NCI-H345 treated with DMSO at 0.1 percent for 48 hours (cell line): Measurements from ENCODE around the gene QPCT.
A peak's percentile ranks its signal among the peaks of the same experiment; 100 is the strongest.
"Not testable (repeated sequence)": the region's sequence is repeated elsewhere in the genome, so short reads cannot be mapped to it uniquely, and the experiment has no call there.

Experiments used
- DNase-seq: peaks from one replicate; lab custom pipeline; 2025; ENCODE audit not compliant: unreplicated experiment; lab: John Stamatoyannopoulos, UW

QPCT gene

DNA sequence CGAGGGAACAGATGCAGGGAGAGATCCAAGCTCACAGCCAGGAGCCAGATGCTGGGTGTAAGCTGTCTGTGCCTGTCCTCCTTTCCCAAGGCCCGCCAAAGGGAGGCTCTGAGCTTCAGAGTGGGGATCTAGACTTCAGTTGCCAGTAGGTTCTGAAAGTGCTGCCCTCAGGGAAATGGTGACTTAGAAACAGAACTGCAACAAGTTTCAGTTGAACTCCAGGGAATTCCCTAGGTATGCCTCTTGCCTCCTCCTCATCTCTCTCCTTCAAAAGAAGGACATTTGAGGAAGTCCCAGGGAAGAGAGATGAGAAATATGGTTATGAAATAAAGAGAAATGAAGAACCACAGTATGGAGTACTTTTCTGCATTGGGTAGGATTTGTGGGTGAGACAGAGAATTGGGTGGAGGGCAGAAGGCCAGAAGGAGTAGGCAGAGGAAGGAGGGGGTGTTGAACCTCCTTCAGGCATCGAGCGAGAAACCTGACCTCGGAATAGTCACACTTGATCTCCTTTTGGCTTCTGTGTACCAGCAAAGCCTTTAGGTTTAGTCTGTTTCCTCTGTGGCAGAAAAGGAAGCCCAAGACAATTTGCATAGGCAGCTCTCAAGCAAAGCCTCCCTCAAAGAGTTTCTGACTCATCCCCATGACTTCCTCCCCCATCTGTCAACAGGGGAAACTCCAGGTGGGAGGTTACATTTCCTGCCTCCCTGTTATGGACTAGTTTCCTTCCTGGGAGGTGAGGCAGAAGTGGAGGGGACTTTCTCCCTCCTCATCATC, 45.7 kb downstream of the QPCT start:
- no peak for DNase-seq

DNA sequence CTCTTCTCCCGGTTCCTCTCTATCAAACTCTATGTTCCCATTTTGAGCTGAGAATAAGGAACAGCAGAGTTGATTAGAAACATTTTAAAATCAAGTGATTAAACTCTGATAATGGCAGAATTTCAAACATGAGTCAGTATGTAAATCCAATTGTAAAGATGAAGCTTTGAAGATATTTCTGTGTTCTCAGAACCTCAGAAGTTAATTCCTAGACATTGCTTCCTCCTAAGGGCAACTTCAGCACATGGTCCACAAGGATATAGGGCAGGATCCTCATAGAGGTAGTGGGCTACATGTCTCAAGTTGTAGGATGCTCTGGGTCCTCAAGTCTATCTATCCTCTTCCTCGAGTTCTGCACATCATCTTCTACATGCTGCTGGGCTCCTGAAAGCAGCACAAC, 46.3 kb downstream of the QPCT start:
- DNase-seq = no peak

DNA sequence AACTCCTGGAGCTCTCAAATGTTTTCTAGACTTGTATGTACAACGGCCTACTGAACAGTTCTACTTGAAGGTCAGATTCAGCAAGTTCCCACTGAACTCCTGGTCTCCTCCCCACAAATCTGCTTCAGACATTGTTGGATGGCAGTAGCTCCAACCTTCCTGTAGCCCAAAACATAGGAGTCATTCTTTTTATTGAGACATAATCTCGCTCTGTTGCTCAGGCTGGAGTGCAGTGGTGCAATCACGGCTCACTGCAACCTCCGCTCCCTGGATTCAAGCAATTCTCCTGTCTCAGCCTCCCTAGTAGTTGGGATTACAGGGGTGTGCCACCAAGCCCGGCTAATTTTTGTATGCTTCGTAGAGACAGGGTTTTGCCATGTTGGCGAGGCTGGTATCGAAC, 47.3 kb downstream of the QPCT start:
- no peak for DNase-seq

DNA sequence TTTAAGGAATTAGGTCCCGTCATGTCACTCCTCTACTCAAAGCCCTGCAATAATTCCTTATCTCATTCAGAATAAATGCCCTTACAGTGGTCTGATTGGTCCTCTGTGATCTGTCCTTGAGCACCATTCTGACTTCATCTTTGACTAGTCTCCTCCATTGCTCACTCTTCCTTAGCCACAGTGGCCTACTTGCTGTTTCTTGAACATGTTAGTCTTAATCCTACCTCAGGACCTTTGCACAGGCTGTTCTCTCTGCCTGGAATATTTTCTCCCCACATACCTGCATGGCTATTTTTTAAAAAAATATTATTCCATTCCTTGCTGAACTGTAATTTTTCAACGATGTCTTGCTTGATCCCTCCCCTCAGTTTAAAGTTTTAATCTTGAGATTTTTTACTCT, 48.0 kb downstream of the QPCT start:
- no peak for DNase-seq

DNA sequence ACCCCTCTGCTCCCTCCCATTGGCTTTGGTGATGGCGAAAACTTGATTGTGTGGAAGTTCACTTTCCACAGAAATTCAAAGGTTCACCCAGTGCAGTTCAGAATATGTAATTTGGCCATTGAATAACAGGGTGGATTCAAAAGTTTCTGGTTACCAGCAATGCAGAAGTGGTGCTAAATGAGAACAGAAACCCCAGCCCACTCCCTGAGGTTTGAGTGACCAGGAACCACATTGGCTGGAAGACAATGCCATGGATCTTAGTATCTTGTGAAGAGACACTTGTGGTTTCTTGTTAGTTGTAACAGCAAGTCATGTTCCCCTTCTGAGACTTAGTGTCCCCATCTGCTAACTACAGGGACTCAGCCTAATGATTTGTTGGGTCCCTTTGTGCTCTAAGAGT, 49.8 kb downstream of the QPCT start:
- DNase-seq = no peak

DNA sequence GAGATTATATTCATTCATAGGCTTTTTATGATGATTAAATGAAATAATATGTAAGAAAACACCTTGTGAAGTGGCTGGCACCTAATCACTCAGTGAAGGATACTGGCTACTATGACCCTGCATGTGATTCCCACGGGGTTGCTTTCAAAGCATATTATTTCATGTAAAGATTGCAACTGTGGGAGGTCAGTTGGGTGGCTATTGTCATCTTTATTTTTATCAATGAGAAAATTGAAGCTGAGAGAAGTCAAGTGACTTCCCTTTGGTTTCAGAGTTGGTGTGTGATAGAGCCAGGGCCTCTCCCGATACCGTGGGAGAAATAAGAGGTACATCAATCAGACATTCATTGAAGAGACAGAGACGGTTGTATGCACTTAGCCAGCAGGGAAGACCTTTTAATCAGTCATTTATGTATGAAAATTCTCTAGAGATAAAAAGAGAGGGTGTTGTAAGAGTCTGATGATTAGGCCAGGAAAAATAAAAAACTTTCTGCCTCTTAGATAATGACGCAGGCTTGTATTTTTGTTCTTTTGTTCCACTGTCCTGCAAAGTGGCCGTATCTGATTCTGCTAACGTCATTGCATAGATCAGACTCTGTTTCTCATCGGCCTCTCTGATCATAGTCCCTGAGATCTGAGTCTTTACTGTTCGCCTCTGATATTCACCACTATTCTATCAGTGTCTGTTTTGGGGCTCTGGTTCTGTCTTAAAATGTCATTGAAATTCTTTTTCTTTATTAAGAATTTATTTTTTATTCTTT, 50.5 kb downstream of the QPCT start:
- DNase-seq = no peak

DNA sequence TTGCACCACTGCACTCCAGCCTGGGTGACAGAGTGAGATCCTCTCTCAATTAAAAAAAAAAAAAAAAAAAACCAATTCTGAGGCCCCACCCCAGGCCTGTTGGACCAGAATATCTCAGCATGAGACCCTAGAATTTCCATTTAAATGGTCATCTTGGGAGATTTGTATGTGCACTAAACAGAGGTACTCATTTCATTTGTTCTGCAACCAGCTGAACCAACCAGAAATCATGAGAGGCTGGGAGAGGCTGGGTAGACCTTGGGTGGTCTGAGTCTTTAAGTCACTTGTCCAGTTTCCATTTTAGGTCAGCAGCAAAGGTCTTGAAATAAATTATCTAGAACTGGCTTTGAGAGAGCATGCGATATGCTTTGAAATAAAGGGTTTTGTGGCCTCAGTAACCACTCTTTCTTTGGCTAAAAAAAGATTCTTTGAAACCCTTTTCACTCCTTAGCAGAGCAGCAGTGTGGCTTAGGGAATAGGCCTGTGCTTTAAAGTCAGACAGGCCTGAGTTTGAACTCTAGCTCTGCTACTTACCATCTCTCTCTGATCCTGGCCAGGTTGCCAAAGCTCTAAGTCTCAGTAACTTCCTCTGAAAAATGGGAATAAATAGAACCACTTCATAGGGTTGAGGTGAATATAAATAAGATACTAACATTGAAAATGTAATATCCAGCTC, 52.6 kb downstream of the QPCT start:
- no peak for DNase-seq

DNA sequence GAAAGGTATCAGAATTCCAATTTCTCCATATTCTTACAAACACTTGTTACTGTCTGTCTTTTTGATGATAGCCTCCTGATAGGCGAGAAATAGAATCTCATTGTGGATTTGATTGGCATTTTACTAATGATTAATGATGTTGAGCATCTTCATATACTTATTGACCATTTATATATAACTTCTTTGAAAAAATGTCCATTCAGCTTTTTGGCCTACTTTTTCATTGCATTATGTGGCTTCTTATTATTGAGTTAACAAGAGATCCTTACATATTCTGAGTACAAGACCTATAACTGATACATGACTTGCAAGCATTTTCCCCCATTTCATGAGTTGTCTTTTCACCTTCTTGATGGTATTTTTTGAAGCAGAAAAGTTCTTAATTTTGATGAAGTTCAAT, 54.6 kb downstream of the QPCT start:
- DNase-seq = no peak

DNA sequence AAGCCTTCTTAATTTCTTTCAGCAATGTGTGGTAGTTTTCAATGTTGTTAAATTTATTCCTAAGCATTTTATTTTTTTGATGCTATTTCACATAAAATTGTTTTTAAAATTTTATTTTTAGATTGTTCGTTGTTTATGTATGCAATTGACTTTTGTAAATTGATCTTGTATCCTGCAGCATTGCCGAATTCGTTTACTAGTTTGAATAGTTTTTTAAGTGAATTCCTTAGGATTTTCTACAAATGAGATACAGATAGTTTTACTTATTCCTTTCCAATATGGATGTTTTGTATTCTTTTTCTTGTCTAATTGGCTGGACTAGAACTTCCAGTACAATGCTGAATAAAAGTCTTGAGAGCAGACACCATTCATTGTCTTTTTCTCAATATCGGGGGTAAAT, 55.6 kb downstream of the QPCT start:
- DNase-seq = no peak

DNA sequence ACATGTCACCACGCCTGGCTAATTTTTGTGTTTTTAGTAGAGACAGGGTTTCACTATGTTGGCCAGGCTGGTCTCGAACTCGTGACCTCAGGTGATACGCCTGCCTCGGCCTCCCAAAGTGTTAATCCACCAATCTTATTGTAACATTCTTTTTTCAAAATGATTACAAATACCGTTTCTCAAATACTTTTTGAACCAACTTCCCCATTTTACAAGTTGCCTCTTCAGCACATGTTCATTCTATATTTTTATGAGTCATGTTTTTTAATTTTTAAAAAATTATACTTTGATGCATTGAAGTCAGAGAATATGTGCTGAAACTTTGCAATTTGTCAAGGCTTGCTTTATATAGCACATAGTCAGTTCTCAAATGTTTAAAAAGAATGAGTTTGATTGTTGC, 58.2 kb downstream of the QPCT start:
- no peak for DNase-seq

DNA sequence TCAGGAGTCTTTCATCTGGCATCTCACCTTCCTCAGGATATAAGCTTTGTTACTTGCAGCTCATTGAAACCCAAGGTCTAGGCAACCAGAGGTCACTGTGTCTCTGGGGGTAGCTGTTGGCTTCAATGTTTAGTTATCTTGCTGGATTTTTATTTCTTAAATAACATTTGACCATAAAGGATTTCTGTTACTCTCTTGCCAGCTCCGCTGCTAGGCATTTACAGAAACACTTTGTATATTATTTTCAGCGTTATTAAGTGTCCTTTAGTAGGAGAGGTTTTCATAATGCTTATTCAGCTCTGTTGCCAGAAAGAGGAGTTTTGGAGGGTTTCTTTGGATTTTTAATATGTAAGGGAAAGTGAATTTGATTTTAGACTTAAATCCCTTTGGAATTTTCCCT, 61.4 kb downstream of the QPCT start:
- no peak for DNase-seq

DNA sequence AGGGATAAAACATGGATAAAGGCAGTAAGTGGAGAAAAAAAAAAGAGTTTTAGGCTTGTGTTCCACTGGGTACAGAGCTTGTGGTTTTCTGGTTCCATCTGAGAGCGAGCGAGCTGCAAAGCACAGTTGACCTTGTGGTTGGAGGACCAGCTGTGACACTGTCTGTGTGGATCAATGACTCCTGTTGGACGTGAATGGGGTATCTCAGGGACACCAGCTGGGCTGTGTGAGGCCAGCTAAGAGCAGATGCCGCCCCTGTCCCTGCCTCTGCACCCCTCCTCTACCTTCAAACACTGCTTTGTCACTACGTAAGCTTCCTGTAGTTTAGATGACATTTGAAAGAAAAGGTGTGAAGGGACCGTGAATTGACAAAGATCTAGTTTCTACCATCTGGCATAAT, 67.8 kb downstream of the QPCT start:
- no peak for DNase-seq

DNA sequence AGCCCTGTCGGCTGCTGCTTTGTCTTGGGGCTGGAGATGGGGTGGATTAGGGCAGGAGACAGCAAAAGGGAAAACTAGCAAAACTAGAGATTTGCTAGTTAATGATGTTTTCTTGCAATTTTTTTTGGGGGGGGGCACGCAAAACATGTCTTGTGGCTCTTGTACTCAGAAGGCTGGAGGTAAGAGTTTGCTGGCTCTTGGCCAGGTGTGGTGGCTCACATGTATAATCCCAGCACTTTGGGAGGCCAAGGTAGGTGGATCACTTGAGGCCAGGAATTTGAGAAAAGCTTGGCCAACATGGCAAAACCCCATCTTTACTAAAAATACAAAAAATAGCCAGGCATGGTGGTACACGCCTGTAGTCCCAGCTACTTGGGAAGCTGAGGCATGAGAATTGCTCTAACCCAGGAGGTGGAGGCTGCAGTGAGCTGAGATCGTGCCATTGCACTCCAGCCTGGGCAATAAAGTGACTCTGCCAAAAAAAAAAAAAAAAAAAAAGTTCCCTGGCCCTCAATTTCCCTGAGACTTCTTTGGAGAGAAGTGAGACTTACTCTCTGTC, 69.6 kb downstream of the QPCT start:
- not testable (repeated sequence) for DNase-seq

DNA sequence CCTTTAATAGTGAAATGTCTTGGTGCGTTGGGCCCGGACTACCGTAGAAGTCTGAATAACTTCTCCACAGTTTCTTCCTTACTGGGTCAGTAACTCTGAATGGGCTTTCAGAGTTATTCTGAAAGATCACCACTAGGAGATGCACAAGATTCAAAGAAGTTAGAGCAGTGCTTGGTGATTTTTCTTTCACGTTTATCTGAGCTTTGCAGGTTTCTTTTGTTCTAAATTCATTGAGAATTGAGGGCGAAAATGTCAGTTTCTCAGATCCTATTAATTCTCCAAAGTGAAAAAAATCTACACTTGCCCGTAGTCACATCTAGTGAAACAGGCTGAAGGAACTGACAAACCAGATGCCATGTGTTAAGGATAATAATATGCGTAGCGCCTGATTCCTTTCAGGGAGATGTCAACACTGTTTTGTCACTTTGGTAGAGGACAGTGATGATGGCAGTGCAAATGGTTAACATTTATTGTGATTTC, 70.1 kb downstream of the QPCT start:
- peak; percentile 47 for DNase-seq

DNA sequence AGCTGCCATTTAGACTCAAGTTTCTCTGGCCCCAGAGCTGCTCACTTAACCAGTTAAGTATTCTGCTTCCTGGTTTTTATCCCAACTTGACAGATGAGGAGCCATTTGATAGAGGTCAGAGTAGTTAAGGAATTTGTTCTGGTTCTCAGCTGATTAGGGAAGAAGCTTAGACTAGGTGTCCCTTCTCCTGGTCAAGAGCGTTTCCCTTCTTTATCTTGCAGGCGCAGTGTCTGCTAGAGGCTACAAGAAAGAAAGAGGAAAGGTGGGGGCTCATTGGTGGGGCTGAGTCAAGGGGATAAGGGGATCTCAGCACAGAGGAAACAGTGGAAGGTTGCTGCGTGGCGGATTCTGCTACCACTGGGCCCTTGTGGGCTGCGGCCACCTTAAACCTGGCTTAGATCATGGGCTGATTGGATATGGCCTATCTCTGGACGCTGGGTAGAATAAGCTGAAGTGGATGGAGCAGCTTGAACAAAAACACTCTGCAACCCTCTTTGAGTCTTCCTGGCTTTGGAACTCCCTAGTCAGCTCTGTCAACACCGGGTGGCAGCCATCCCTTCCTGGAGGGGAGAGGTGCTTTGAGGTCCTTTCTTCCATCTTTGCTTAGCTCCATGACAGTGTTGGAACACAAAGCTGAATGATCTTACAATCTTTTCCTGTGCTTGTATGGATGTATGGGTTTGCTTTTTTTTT, 70.8 kb downstream of the QPCT start:
- DNase-seq = no peak

DNA sequence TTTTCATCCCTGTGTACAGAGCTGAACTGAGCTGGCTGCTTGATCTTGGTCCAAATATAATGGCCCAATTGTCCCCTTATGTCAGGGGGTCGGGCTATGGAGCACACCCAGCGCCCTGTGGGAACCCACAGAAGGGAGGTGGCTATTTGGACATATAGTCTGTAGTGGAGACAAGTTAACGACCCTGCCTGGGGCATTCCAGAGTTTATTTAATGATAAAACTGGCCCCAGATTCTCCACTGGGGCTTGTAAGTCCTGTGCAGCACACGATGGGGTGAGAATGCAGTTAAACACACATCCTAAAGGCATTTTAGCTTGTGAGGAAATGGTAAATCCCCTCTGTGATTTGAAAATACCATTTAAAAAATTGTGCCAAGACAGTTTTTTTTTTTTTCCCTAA, 72.9 kb downstream of the QPCT start:
- no peak for DNase-seq

DNA sequence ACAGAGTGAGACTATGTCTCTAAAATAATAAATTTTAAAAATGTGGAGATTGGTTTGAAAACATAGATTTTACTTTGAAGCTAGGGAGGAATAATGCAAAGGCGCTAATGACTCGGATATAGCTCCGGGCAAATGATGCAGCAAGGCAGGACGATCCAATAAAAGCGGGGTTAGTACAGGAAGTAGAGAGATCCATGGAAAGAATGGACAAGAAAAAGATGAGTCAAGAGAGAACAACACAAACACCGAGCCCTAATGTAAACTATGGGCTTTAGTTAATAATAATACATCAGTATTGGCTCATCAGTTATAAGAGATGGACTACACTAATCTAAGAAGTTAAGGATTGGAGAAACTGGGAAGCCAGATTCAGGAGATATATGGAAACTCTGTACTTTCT, 74.5 kb downstream of the QPCT start:
- DNase-seq = no peak

DNA sequence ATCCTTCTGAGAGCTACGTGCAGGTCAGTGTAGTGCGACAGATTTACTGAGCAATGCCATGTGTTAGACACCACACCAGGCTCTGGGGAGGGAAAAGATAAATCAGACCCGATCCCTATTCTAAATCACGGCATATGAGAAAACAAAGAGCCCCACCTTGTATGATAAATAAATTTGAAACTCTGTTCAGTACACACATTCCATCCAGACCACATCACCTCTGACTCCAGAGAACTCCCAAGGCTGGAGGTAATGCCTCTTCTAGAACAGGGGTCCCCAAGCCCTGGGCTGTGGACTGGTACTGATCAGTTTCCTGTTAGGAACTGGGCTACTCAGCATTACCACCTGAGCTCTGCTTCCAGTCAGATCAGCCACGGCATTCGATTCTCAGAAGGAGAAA, 77.3 kb downstream of the QPCT start:
- DNase-seq = no peak

DNA sequence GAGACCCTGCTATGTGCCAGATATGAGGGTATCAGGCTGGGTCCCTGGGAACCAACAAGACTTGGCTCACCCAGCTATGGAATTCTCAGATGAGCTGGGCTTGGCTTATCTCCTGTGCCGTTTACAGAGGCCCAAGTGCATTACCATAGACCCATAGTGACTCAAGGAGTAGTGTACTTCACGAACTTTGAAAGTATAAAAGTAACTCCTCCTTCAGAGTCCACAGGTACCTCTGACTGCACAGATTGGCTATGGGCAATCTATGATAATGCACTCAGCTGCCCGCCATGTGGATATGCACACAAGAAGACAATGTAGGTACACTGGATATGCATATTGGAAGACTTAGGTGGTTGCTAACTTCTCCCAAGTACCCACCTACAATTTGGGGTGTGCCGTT, 78.4 kb downstream of the QPCT start:
- no peak for DNase-seq
